ENCODE results near the gene MMS22L.

Gene MMS22L

DNA sequence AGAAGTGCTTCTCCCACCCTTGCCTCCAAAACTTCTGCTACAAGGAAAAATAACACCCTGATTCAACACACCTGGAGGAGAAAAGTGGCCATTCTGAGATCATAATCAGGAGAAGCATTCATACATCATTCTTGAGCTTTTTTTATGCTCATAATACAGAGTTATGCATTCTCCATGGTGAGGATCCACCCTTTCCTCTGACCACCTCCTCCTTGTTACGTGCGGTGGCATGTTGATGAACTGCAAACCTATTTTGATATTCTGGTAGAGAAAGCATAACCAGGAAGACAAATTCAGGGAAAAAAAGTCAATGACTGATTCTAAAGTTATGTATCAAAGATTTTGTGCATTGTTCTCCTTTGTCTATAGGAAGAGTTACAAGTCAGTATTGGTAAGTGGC is 188.6 kb downstream of the MMS22L start:
- no peak overlapping the region for H3K9ac ChIP-seq
- no peaks in the 10 kb centered on the region for H3K4me1 ChIP-seq
- no peak overlapping the region for H3K4me3 ChIP-seq
- H4K20me1 ChIP-seq = no peaks in the 10 kb centered on the region
- no peak overlapping the region for H3K4me2 ChIP-seq
- no peak for TF ChIP-seq Cebpa-rat (IDR thresholded peaks at IDR 0.05)
- H3K27me3 ChIP-seq = no peaks in the 10 kb centered on the region
- H3K36me3 ChIP-seq = no peaks in the 10 kb centered on the region
- no peak overlapping the region for H3K27ac ChIP-seq
- no peaks in the 10 kb centered on the region for H3K9me3 ChIP-seq (replicated peaks in 1 of 11)

DNA sequence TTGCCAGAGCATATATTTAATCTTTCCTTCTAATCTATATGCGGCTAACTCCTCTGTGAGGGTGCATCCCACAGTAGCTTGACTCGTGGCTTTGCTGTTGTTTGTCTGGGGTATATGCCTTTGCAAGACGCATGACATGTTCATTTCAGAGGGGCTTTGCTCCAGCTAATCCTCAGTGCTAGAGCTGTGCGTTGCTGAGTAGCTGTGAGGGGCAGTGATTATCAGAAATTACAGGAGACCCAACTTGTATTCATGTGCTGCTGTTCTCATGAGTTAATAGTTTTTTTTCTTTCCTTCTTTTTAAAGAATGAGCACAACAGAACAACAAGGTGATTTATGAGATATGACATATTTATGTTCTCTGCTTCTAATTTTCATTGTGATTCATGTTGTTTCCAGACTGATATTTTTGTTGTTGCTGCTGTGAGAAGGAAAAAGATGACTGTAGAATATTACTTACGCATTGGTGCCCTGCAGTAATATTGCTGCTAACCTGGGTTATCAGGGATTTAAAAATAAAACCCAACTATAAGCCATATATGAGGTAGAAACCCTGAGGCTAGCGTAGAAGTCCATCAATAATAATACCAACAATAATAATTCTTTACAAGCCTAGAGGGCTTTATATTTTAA is 190.2 kb downstream of the MMS22L start:
- H3K9ac ChIP-seq = no peak overlapping the region
- no peaks in the 10 kb centered on the region for H4K20me1 ChIP-seq
- no peaks in the 10 kb centered on the region for H3K36me3 ChIP-seq
- H3K27ac ChIP-seq = no peak overlapping the region
- H3K4me2 ChIP-seq = no peak overlapping the region
- no peak overlapping the region for H3K4me3 ChIP-seq
- H3K27me3 ChIP-seq = no peaks in the 10 kb centered on the region
- no peaks in the 10 kb centered on the region for H3K9me3 ChIP-seq (replicated peaks in 1 of 11)
- TF ChIP-seq Cebpa-rat (IDR thresholded peaks at IDR 0.05) = no peak
- peaks cover 0 to 11% (median 0%) of the 10 kb centered on the region in 10 experiments; a peak in 5 of 20 replicates for H3K4me1 ChIP-seq
